Left lung (tissue), 10 donors: Measurements from ENCODE around the gene PDE8B. TPM values are rescaled to one million over a fixed set of nuclear protein-coding genes. Genes with fewer than 3 reads are reported as not detected.
"Not testable (repeated sequence)": the region's sequence is repeated elsewhere in the genome, so short reads cannot be mapped to it uniquely, and the experiment has no call there.

Experiments used
- ATAC-seq: fragments of 200-7000 bp; cut with Tn5 transposase; one replicate; pipeline ENCODE4 v1.9.1; 2020; ENCODE audit warnings: moderate library complexity
- DNase-seq, 4 donors: peaks; one replicate each; pipeline ENCODE4 v3.0.0-alpha.2; 2013 to 2020
- H3K27ac ChIP-seq, 2 donors: fragments of 200-600 bp; sonication (generic) in 1 of 2; one replicate each; pipeline versions ENCODE4 v1.5.0 to v1.8.0; 2020 to 2021
- H3K27me3 ChIP-seq, 2 donors: fragments of 200-600 bp; sonication (generic) in 1 of 2; one replicate each; pipeline versions ENCODE4 v1.5.0 to v1.8.0; 2020 to 2021
- H3K36me3 ChIP-seq, 2 donors: fragments of 200-600 bp; sonication (generic) in 1 of 2; one replicate each; pipeline versions ENCODE4 v1.5.0 to v1.8.0; 2020 to 2021
- H3K4me1 ChIP-seq, 2 donors: fragments of 200-600 bp; one replicate each; pipeline ENCODE4 v1.8.0; 2021
- H3K4me3 ChIP-seq, 2 donors: fragments of 200-600 bp; sonication (generic) in 1 of 2; one replicate each; pipeline versions ENCODE4 v1.5.0 to v1.8.0; 2020 to 2021; ENCODE audit warnings: mild to moderate bottlenecking in 1 of 2
- H3K9me3 ChIP-seq, 2 donors: fragments of 200-600 bp; sonication (generic) in 1 of 2; one replicate each; pipeline versions ENCODE4 v1.5.0 to v1.8.0; 2020 to 2021
- CTCF ChIP-seq, 2 donors: fragments of 200-600 bp; sonication (generic) in 1 of 2; IDR thresholded peaks; one replicate each; pipeline versions ENCODE4 v1.5.0 to v1.8.0; 2021; ENCODE audit warnings: antibody characterized with exemption in 2 of 2
- intact Hi-C, 2 donors: fragments of 100-400 bp; cut with DNase I; formaldehyde crosslinking; loops; one replicate each; pipeline versions ENCODE4 v1.11.2 to v1.14.2; 2022
- polyA plus RNA-seq, 6 donors: library from polyadenylated mRNA; unstranded; fragments of 120-200 nt; gene quantifications; one replicate each; pipeline ENCODE4 v1.2.1, GENCODE V29; 2013; ENCODE audit not compliant: insufficient read length in 6 of 6
- total RNA-seq, 2 donors: library from RNA; stranded (reverse); fragmentation: NEBNext Ultra II Directional; extraction: Animal tissue kit (Norgen Biotek cat#: 25700); gene quantifications; one replicate each; pipeline ENCODE4 v1.2.1, GENCODE V29; 2021
- donor health status: DM: no; HTN: yes; CAD: no.
- donor health status: DM: no; HTN: no; CAD: no.

PDE8B gene
- total and polyA plus RNA-seq, 8 donors = 3.3 to 8.7 (median 6.5) TPM

- Histone ChIP-seq H3K4me3 (no peak overlapping the region), H3K27me3 (no peaks in the 10 kb centered on the region), H3K9me3 (no peaks in the 10 kb centered on the region), H3K36me3 (no peaks in the 10 kb centered on the region), H3K4me1 (no peaks in the 10 kb centered on the region), H3K27ac (no peak overlapping the region)
- ATAC-seq (peak; percentile 61), DNase-seq (no peak)
- TF ChIP-seq CTCF (IDR thresholded peaks at IDR 0.05) = no peak
- intact Hi-C loops = no loop called here
Measured at GRCh38 chr5:77369566-77369965, 159.1 kb downstream of the PDE8B start.

GRCh38 chr5:77374686-77375085 lies 164.2 kb downstream of the PDE8B start:
- H3K36me3 ChIP-seq = no peaks in the 10 kb centered on the region
- TF ChIP-seq CTCF (IDR thresholded peaks at IDR 0.05) = no peak
- DNase-seq = no peak
- H3K27me3 ChIP-seq = no peaks in the 10 kb centered on the region
- no peak overlapping the region for H3K4me3 ChIP-seq
- intact Hi-C loops = no loop called here
- ATAC-seq = no peak
- no peaks in the 10 kb centered on the region for H3K9me3 ChIP-seq
- no peak overlapping the region for H3K27ac ChIP-seq
- H3K4me1 ChIP-seq = no peaks in the 10 kb centered on the region

- Histone ChIP-seq H3K4me1 (no peaks in the 10 kb centered on the region), H3K4me3 (no peak overlapping the region), H3K27ac (no peak overlapping the region), H3K27me3 (no peaks in the 10 kb centered on the region), H3K9me3 (no peaks in the 10 kb centered on the region), H3K36me3 (no peaks in the 10 kb centered on the region)
- intact Hi-C loops = no loop called here
- no peak for ATAC-seq
- DNase-seq = no peak
- no peak for TF ChIP-seq CTCF (IDR thresholded peaks at IDR 0.05)
Measured at GRCh38 chr5:77376609-77377300, 166.3 kb downstream of the PDE8B start.

GRCh38 chr5:77379558-77380061 lies 169.1 kb downstream of the PDE8B start:
- no peak overlapping the region for H3K27ac ChIP-seq
- ATAC-seq = peak; percentile 64
- H3K9me3 ChIP-seq = no peaks in the 10 kb centered on the region
- DNase-seq = peak in 1 of 4 donors; percentile 38
- no peak overlapping the region for H3K4me3 ChIP-seq
- no peaks in the 10 kb centered on the region for H3K27me3 ChIP-seq
- intact Hi-C loops = no loop called here
- no peak for TF ChIP-seq CTCF (IDR thresholded peaks at IDR 0.05)
- no peaks in the 10 kb centered on the region for H3K4me1 ChIP-seq
- H3K36me3 ChIP-seq = no peaks in the 10 kb centered on the region

GRCh38 chr5:77380636-77381035 lies 170.2 kb downstream of the PDE8B start:
- no peak for TF ChIP-seq CTCF (IDR thresholded peaks at IDR 0.05)
- no peak overlapping the region for H3K27ac ChIP-seq
- H3K4me3 ChIP-seq = no peak overlapping the region
- no peaks in the 10 kb centered on the region for H3K4me1 ChIP-seq
- intact Hi-C loops = no loop called here
- H3K27me3 ChIP-seq = no peaks in the 10 kb centered on the region
- H3K9me3 ChIP-seq = no peaks in the 10 kb centered on the region
- H3K36me3 ChIP-seq = no peaks in the 10 kb centered on the region
- ATAC-seq = no peak
- DNase-seq = no peak

- H3K36me3 ChIP-seq, intact Hi-C loops: not testable (repeated sequence)
Measured at GRCh38 chr5:77383336-77383735, 172.9 kb downstream of the PDE8B start.

GRCh38 chr5:77386340-77386739 lies 175.9 kb downstream of the PDE8B start:
- DNase-seq, H3K4me3 ChIP-seq, H3K4me1 ChIP-seq, H3K27me3 ChIP-seq, H3K36me3 ChIP-seq, H3K27ac ChIP-seq, intact Hi-C loops, ATAC-seq, H3K9me3 ChIP-seq: not testable (repeated sequence)

More at GRCh38 chr5:77383336-77383735, 172.9 kb downstream of the PDE8B start:
- not testable (repeated sequence) for H3K4me3 ChIP-seq, H3K9me3 ChIP-seq, H3K27me3 ChIP-seq, ATAC-seq, DNase-seq, H3K4me1 ChIP-seq, H3K27ac ChIP-seq
